ENCODE results near the gene FAM50A. TPM values are rescaled to one million over a fixed set of nuclear protein-coding genes. Genes with fewer than 3 reads are reported as not detected.

The FAM50A gene
- total RNA-seq, 1 experiment from 2014 or later = 57.4 TPM

GRCh38 chrX:154494715-154495114 is 50.8 kb downstream of the FAM50A start:
- H3K23ac ChIP-seq (ENCODE audit: insufficient read length, low read depth, low read length) = no peak overlapping the region
- H3K56ac ChIP-seq (ENCODE audit: insufficient read length, low read depth, low read length) = no peak overlapping the region
- H2AK5ac ChIP-seq (ENCODE audit: insufficient read length, low read length) = no peak overlapping the region
- WGBS (ENCODE audit: extremely low coverage, insufficient read length, low lambda C conversion rate) = no CpG with 5 or more reads among the region's 3 CpGs
- H3K79me1 ChIP-seq (ENCODE audit: insufficient read depth, low read depth, low read length, poor library complexity, severe bottlenecking) = no peaks in the 10 kb centered on the region
- H3K23me2 ChIP-seq (ENCODE audit: insufficient read length, low read depth, low read length, poor library complexity, severe bottlenecking) = no peaks in the 10 kb centered on the region
- no peak overlapping the region for H3K4ac ChIP-seq (ENCODE audit: low read depth, low read length)
- no peak overlapping the region for H3K4me3 Mint-ChIP-seq
- no peak overlapping the region for H3K4me2 ChIP-seq (ENCODE audit: insufficient read depth, insufficient read length, low read length)
- no peak overlapping the region for H2BK20ac ChIP-seq (ENCODE audit: low read depth, low read length, poor library complexity, severe bottlenecking)
- no peaks in the 10 kb centered on the region for H3K27me3 ChIP-seq (ENCODE audit: insufficient read depth, low read length)
- no peaks in the 10 kb centered on the region; a peak in 2 of 7 replicates for H3K36me3 Mint-ChIP-seq (ENCODE audit: insufficient read depth in 1 of 3, low read depth in 3 of 3)
- H3K9ac ChIP-seq (ENCODE audit: extremely low read depth, insufficient read length, low read length) = no peak overlapping the region
- no peak for TF ChIP-seq CTCF (conservative IDR thresholded peaks at IDR 0.05)
- H2BK12ac ChIP-seq (ENCODE audit: insufficient read length, low read depth, low read length) = no peak overlapping the region
- H2BK15ac ChIP-seq (ENCODE audit: low read depth, low read length) = no peak overlapping the region
- H3K27ac ChIP-seq (ENCODE audit: insufficient read length, low read depth, low read length) = no peak overlapping the region
- H4K20me1 ChIP-seq (ENCODE audit: control insufficient read depth, insufficient read depth, insufficient read length) = no peaks in the 10 kb centered on the region
- no peak overlapping the region for H4K5ac ChIP-seq (ENCODE audit: insufficient read length, low read depth, low read length)
- H3T11ph ChIP-seq (ENCODE audit: low read length) = no peak overlapping the region
- no peak overlapping the region for H3K14ac ChIP-seq (ENCODE audit: insufficient read depth, low read length)
- no peaks in the 10 kb centered on the region for H3K4me1 ChIP-seq (ENCODE audit: insufficient read depth, low read length)
- peaks cover 55 to 65% of the 10 kb centered on the region in 2 experiments for H3K9me3 Mint-ChIP-seq
- no peak overlapping the region for H2BK120ac ChIP-seq (ENCODE audit: low read depth, low read length, poor library complexity, severe bottlenecking)
- H3K79me2 ChIP-seq (ENCODE audit: insufficient read depth, low read length) = no peaks in the 10 kb centered on the region
- H2BK5ac ChIP-seq (ENCODE audit: insufficient read length, low read length) = no peak overlapping the region
- no peak overlapping the region for H3K27ac Mint-ChIP-seq
- H4K91ac ChIP-seq (ENCODE audit: insufficient read length, low read depth, low read length) = no peak overlapping the region
- no peak for DNase-seq
- H3K18ac ChIP-seq (ENCODE audit: insufficient read length, low read depth, low read length) = no peak overlapping the region
- no peak overlapping the region for H4K8ac ChIP-seq (replicated peaks; ENCODE audit: insufficient read length, low read depth, low read length)
- H3K4me1 Mint-ChIP-seq = peaks cover 1 to 4% of the 10 kb centered on the region in 2 experiments; a peak in 3 of 4 replicates
- H2AFZ ChIP-seq (ENCODE audit: low read length) = no peak overlapping the region
- H3K27me3 Mint-ChIP-seq (ENCODE audit: low read depth) = peaks cover 7% of the 10 kb centered on the region; the same call in 1 of the 2 replicates
- peaks cover 7% of the 10 kb centered on the region for H3K9me3 ChIP-seq (ENCODE audit: control insufficient read depth, low read depth, low read length)
